Skeletal muscle tissue (tissue), 4 donors: Measurements from ENCODE around the gene KCNC4. TPM values are rescaled to one million over a fixed set of nuclear protein-coding genes. Genes with fewer than 3 reads are reported as not detected.
A peak's percentile ranks its signal among the peaks of the same experiment; 100 is the strongest.

Source experiments
- H3K27ac ChIP-seq: one replicate; pipeline ENCODE4 v1.7.0; 2013; ENCODE audit warnings: mild to moderate bottlenecking, low read depth, low read length, inconsistent platforms
- H3K27me3 ChIP-seq, 3 donors: one replicate each; pipeline ENCODE4 v1.7.0; 2013; ENCODE audit warnings: low read length in 3 of 3; ENCODE audit not compliant: control insufficient read depth in 3 of 3, insufficient read depth in 3 of 3
- H3K36me3 ChIP-seq, 3 donors: one replicate each; pipeline ENCODE4 v1.7.0; 2013; ENCODE audit warnings: low read length in 3 of 3; ENCODE audit not compliant: control insufficient read depth in 3 of 3, insufficient read depth in 3 of 3
- H3K4me1 ChIP-seq, 3 donors: one replicate each; pipeline ENCODE4 v1.7.0; 2013; ENCODE audit warnings: low read length in 3 of 3, mild to moderate bottlenecking in 3 of 3; ENCODE audit not compliant: control insufficient read depth in 3 of 3, insufficient read depth in 3 of 3
- H3K4me3 ChIP-seq, 3 donors: one replicate each; pipeline ENCODE4 v1.7.0; 2013; ENCODE audit warnings: low read length in 3 of 3
- H3K9ac ChIP-seq, 3 donors: one replicate each; pipeline ENCODE4 v1.7.0; 2013; ENCODE audit warnings: low read length in 3 of 3, mild to moderate bottlenecking in 3 of 3, moderate library complexity in 2 of 3, low read depth in 1 of 3
- H3K9me3 ChIP-seq, 3 donors: one replicate each; pipeline ENCODE4 v1.7.0; 2013; ENCODE audit warnings: low read length in 3 of 3; ENCODE audit not compliant: control insufficient read depth in 3 of 3
- total RNA-seq: library from RNA; depleted of rRNA; stranded (reverse); fragments of >200 nt; gene quantifications from one replicate; pipeline ENCODE4 v1.2.3, GENCODE V29; 2014
- donor health status: Osteomylitis.

The KCNC4 gene
- 1.6 TPM for total RNA-seq

DNA sequence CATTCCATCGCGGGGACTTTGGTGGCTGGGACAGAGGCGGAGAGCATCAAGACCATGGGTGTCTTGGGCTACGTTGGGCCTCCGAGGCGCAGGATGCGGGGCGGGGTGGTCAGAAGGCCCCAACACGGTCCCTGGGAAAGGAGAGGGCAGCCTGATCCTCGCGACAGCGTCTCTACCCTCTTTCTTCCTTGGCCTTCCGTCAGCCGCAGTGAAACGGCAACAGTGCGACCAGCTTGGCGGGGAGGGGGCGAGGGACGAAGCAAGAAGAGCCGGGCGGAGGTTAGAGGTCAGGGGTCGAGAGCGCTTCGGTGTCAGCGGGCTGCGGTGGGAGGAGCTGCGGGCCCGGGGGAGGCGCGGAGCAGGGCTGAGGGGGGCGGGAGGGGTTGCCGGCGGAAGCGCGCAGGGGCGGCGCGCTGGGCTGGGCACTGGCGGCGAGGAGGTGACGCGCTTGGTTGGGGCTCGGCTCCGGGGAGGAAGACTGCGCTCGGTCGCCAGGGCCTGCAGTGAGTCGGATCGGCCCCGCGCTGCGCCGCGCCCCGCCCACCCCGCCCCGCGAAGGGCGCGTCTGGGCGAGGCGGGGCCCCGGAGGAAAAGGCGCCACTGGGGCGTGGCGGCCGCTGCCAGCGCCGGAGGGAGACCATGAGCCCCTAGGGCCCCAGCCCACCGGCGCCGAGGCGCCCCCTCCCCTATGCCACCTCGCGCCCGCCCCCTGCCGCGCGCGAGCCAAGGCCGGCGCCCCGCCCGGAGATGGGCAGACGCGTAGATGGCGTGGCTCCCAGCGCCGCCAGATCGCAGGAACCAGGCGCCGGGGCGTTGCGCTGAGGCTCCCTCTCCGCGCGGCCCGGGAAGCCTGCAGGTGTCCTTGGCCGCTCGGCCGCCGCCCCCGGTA, at the start of gene KCNC4:
TSS of gene KCNC4 (plus strand) at position 600 of the 889 bp plus-strand sequence. CDS start 1,186 bp downstream, outside the sequence.
- peaks cover 0 to 19% (median 9%) of the 10 kb centered on the region in 3 donors for H3K27me3 ChIP-seq
- no peaks in the 10 kb centered on the region for H3K9me3 ChIP-seq
- H3K9ac ChIP-seq: peak within 1 kb of the TSS; percentile 81 to 89 (median 85)
- peak within 1 kb of the TSS; percentile 87 for H3K27ac ChIP-seq
- peak within 1 kb of the TSS; percentile 69 to 87 (median 82) for H3K4me3 ChIP-seq
- H3K4me1 ChIP-seq: peaks cover 7 to 38% (median 30%) of the 10 kb centered on the region in 3 donors
- H3K36me3 ChIP-seq: no peaks in the 10 kb centered on the region

DNA sequence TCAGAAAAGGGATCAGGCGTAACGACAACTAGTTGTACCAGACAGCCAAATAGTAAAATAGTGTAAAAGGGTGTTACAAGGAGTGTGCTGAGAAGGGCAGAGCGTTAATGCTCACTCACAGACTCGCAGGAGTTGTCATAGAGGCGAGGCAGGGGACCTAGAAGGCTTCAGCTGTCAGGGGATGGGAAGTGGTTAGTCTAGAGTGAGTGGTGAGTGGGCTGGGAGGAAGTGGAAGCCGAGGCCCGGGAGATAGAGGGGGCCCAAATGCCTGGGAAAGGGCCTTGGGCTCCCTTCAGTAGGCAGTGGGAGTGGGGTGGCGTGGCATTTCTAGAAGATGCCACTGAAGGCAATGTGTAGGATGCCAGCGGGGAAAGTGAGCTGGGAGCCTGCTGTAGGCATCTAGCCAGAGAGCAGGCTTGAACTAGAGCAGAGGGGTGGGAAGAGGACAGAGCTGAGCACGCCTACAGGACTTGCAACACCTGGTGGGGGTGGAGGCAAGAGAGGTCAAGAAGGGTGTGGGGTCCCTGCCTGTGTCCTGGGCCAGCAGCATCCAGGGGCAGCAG, 49.5 kb upstream of the KCNC4 start:
- Histone ChIP-seq H3K4me1 (no peaks in the 10 kb centered on the region), H3K36me3 (no peaks in the 10 kb centered on the region), H3K27ac (no peak overlapping the region), H3K27me3 (peaks cover 4 to 11% (median 5%) of the 10 kb centered on the region in 3 donors), H3K4me3 (no peak overlapping the region), H3K9me3 (no peaks in the 10 kb centered on the region), H3K9ac (no peak overlapping the region)

DNA sequence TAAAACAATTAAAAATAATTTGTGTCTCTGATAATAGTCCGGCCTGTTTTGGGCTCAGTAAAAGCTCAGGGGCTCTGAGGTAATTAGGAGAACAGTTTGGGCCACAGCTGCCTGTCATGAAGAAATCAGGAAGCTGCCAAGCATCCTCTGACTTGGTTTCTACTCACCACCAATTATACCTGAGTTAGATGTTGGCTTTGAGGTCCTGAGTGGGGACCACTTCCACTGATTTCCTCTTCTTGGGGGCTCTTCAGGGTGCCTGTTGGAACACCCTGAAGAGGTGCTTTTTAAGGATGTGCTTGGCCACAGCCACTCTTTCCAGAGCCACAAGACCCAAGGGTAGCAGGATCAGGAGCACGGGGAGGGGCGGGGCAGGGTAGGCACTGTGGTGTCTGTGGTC, 48.9 kb upstream of the KCNC4 start:
- Histone ChIP-seq H3K27me3 (peaks cover 4 to 11% (median 5%) of the 10 kb centered on the region in 3 donors), H3K9ac (no peak overlapping the region), H3K4me3 (no peak overlapping the region), H3K36me3 (no peaks in the 10 kb centered on the region), H3K9me3 (no peaks in the 10 kb centered on the region), H3K4me1 (no peaks in the 10 kb centered on the region), H3K27ac (no peak overlapping the region)

GRCh38 chr1:110161849-110162248, 48.3 kb upstream of the KCNC4 start:
- Histone ChIP-seq H3K27ac (no peak overlapping the region), H3K9me3 (no peaks in the 10 kb centered on the region), H3K27me3 (peaks cover 4 to 14% (median 5%) of the 10 kb centered on the region in 3 donors), H3K9ac (no peak overlapping the region), H3K4me1 (no peaks in the 10 kb centered on the region), H3K4me3 (no peak overlapping the region), H3K36me3 (no peaks in the 10 kb centered on the region)

- H3K4me1 ChIP-seq: no peaks in the 10 kb centered on the region
- H3K4me3 ChIP-seq: no peak overlapping the region
- no peak overlapping the region for H3K9ac ChIP-seq
- no peak overlapping the region for H3K27ac ChIP-seq
- no peaks in the 10 kb centered on the region for H3K36me3 ChIP-seq
- H3K9me3 ChIP-seq: no peaks in the 10 kb centered on the region
- H3K27me3 ChIP-seq: peaks cover 0 to 9% (median 2%) of the 10 kb centered on the region in 3 donors
Measured at GRCh38 chr1:110163591-110163990, 46.5 kb upstream of the KCNC4 start.

- no peak overlapping the region for H3K9ac ChIP-seq
- H3K4me1 ChIP-seq: no peaks in the 10 kb centered on the region
- H3K27me3 ChIP-seq: peaks cover 0 to 9% (median 2%) of the 10 kb centered on the region in 3 donors
- H3K27ac ChIP-seq: no peak overlapping the region
- H3K36me3 ChIP-seq: no peaks in the 10 kb centered on the region
- H3K9me3 ChIP-seq: no peaks in the 10 kb centered on the region
- H3K4me3 ChIP-seq: no peak overlapping the region
Measured at GRCh38 chr1:110164725-110165350, 45.3 kb upstream of the KCNC4 start.

- H3K9me3 ChIP-seq: no peaks in the 10 kb centered on the region
- H3K4me3 ChIP-seq: no peak overlapping the region
- H3K27me3 ChIP-seq: peaks cover 0 to 11% (median under 1%) of the 10 kb centered on the region in 3 donors
- H3K4me1 ChIP-seq: no peaks in the 10 kb centered on the region
- H3K9ac ChIP-seq: no peak overlapping the region
- no peak overlapping the region for H3K27ac ChIP-seq
- no peaks in the 10 kb centered on the region for H3K36me3 ChIP-seq
Measured at GRCh38 chr1:110165761-110166231, 44.3 kb upstream of the KCNC4 start.

- Histone ChIP-seq H3K9me3 (no peaks in the 10 kb centered on the region), H3K4me3 (no peak overlapping the region), H3K4me1 (no peaks in the 10 kb centered on the region), H3K27me3 (peaks cover 0 to 14% (median 3%) of the 10 kb centered on the region in 3 donors), H3K36me3 (no peaks in the 10 kb centered on the region), H3K9ac (no peak overlapping the region), H3K27ac (no peak overlapping the region)
Measured at GRCh38 chr1:110166861-110167260, 43.3 kb upstream of the KCNC4 start.

- H3K36me3 ChIP-seq: no peaks in the 10 kb centered on the region
- no peaks in the 10 kb centered on the region for H3K9me3 ChIP-seq
- no peak overlapping the region for H3K9ac ChIP-seq
- H3K27ac ChIP-seq: no peak overlapping the region
- H3K27me3 ChIP-seq: peaks cover 0 to 28% (median 13%) of the 10 kb centered on the region in 3 donors
- peak overlapping the region in 1 of 3 donors; percentile 41 for H3K4me3 ChIP-seq
- no peaks in the 10 kb centered on the region for H3K4me1 ChIP-seq
Measured at GRCh38 chr1:110170766-110171733, 39.1 kb upstream of the KCNC4 start.
